NB4 (cell line): Measurements from ENCODE around the gene FMNL3.

Source experiments
- MYC ChIP-seq: IDR thresholded peaks from 2 replicates; pipeline ENCODE4 v1.6.1; 2011; ENCODE audit warnings: low read depth, low read length
- POLR2A ChIP-seq: IDR thresholded peaks from 2 replicates; pipeline ENCODE4 v1.6.1; 2011; ENCODE audit warnings: mild to moderate bottlenecking; ENCODE audit not compliant: insufficient read length; ENCODE audit errors: extremely low read depth
- TF ChIP-seq, protein P1 (sequence below): IDR thresholded peaks from one replicate; pipeline ENCODE4 v1.5.1; 2012; ENCODE audit warnings: low read depth, low read length
- TF ChIP-seq, protein P2 (sequence below): IDR thresholded peaks from 2 replicates; pipeline ENCODE4 v1.6.1; 2011; ENCODE audit warnings: low read depth, low read length

DNA sequence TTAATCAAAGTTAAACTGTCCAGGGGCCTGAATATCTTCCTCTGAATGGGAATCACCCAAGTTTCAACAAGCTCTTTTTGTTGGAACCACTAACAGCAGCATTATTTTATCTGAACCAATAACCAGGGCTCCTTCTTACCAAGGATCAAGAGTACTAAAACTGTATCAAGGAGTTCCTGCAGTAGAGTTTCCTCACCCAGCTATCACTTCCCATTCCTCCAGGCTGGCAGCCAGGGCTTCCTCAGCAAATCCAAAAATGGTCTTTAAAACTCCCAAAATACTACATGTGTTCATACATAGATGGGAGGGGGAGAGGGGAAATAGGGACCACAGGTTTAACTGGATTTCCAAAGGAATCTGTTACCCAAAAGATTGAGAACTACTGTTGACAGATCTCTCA is 10.5 kb downstream of the FMNL3 start:
- TF ChIP-seq, protein P1, sequence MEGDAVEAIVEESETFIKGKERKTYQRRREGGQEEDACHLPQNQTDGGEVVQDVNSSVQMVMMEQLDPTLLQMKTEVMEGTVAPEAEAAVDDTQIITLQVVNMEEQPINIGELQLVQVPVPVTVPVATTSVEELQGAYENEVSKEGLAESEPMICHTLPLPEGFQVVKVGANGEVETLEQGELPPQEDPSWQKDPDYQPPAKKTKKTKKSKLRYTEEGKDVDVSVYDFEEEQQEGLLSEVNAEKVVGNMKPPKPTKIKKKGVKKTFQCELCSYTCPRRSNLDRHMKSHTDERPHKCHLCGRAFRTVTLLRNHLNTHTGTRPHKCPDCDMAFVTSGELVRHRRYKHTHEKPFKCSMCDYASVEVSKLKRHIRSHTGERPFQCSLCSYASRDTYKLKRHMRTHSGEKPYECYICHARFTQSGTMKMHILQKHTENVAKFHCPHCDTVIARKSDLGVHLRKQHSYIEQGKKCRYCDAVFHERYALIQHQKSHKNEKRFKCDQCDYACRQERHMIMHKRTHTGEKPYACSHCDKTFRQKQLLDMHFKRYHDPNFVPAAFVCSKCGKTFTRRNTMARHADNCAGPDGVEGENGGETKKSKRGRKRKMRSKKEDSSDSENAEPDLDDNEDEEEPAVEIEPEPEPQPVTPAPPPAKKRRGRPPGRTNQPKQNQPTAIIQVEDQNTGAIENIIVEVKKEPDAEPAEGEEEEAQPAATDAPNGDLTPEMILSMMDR, result no peak
- TF ChIP-seq POLR2A (no peak), MYC (no peak)
- TF ChIP-seq, protein P2, sequence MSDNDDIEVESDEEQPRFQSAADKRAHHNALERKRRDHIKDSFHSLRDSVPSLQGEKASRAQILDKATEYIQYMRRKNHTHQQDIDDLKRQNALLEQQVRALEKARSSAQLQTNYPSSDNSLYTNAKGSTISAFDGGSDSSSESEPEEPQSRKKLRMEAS, result no peak
